ENCODE results near the gene AQP1.

AQP1 gene

GRCh38 chr7:30923009-30923773, 11.5 kb downstream of the AQP1 start:
- TF ChIP-seq CTCF (IDR thresholded peaks at IDR 0.05; ENCODE audit: control insufficient read depth, extremely low read depth, insufficient read depth), result no peak
- DNase-seq (ENCODE audit: low read depth), result no peak
- H3K4me3 ChIP-seq (ENCODE audit: low read depth, low read length), result no peak overlapping the region

GRCh38 chr7:30923774-30924413, 12.2 kb downstream of the AQP1 start:
- no peak overlapping the region for H3K4me3 ChIP-seq (ENCODE audit: low read depth, low read length)
- TF ChIP-seq CTCF (IDR thresholded peaks at IDR 0.05; ENCODE audit: control insufficient read depth, extremely low read depth, insufficient read depth), result no peak
- no peak for DNase-seq (ENCODE audit: low read depth)

GRCh38 chr7:30924624-30925023, 13.0 kb downstream of the AQP1 start:
- DNase-seq (ENCODE audit: low read depth), result no peak
- no peak for TF ChIP-seq CTCF (IDR thresholded peaks at IDR 0.05; ENCODE audit: control insufficient read depth, extremely low read depth, insufficient read depth)
- no peak overlapping the region for H3K4me3 ChIP-seq (ENCODE audit: low read depth, low read length)

- no peak for DNase-seq (ENCODE audit: low read depth)
- no peak for TF ChIP-seq CTCF (IDR thresholded peaks at IDR 0.05; ENCODE audit: control insufficient read depth, extremely low read depth, insufficient read depth)
- H3K4me3 ChIP-seq (ENCODE audit: low read depth, low read length), result no peak overlapping the region
Measured at GRCh38 chr7:30925117-30925516, 13.5 kb downstream of the AQP1 start.

- H3K4me3 ChIP-seq (ENCODE audit: low read depth, low read length), result no peak overlapping the region
- no peak for TF ChIP-seq CTCF (IDR thresholded peaks at IDR 0.05; ENCODE audit: control insufficient read depth, extremely low read depth, insufficient read depth)
- DNase-seq (ENCODE audit: low read depth), result no peak
Measured at GRCh38 chr7:30925913-30926312, 14.3 kb downstream of the AQP1 start.

GRCh38 chr7:30926313-30926712, 14.7 kb downstream of the AQP1 start:
- TF ChIP-seq CTCF (IDR thresholded peaks at IDR 0.05; ENCODE audit: control insufficient read depth, extremely low read depth, insufficient read depth), result no peak
- no peak for DNase-seq (ENCODE audit: low read depth)
- no peak overlapping the region for H3K4me3 ChIP-seq (ENCODE audit: low read depth, low read length)

Data from LNCaP clone FGC (cell line).